GM19467 (cell line): ENCODE results near the gene SEPTIN8.

Source experiments
- ATAC-seq: cut with Tn5 transposase; IDR thresholded peaks from one replicate; pipeline ENCODE4 v1.9.1; 2021; ENCODE audit warnings: mild to moderate bottlenecking, moderate library complexity; ENCODE audit not compliant: unreplicated experiment

The SEPTIN8 gene

DNA sequence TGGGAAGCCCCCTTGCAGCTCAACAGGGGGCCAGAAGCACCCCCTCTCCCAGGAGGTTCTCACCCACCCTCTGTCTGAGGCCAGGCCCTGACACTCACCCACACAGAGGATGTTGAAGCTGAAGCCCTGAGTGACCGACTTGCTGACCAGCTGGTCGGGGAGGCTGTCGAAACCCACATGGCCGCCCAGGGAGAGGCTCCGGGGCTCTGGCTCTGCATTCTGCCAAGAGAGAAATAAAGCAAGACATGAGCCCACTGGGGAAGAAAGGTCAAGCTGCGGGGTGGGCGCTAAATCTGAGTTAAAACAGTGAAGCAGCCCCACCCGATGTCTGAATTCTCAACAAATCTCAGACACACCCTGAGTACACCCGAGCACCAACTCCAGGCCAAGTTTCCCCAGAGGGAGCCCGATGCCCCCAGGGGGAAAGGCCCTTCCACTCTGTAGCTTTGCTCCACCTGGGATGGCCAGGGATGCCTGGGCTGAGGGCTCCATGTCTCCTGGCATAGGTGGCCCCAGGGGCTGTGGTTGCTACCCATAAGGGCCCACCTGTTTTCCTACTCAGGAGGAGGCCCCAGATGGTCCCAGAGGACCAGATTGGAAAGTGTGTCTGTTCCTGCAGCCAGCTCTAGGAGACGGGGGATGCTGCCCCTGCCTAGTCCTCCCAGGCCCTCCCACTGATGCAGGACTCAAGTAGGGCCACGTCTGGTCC lies 11.6 kb downstream of the SEPTIN8 start:
- ATAC-seq: no peak

DNA sequence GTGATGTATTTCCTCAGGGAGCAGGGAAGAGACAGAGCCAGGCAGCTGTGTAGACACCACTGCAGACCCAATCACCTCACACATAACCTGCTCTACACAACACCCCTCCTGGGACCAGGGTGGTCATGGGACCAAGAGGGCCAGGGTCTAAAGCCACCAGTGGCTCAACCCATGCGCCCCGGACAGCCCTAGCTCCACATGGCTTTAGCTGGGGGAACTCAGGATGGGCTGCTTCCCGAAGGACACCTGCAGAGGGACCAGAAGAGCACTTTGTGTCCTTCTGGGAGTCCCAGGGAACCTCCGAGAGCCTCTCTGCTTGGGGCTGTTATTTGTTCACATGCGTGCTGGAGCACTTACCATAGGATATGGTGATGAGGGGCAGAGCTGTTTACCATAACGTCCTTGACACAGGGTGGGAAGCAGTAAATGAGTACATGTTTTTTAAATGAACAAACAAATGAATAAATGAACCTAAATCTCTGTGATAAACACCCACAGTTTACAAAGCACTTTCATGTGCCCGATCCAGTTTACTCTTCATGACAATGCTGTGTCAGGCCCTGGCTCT lies 12.3 kb downstream of the SEPTIN8 start:
- no peak for ATAC-seq

DNA sequence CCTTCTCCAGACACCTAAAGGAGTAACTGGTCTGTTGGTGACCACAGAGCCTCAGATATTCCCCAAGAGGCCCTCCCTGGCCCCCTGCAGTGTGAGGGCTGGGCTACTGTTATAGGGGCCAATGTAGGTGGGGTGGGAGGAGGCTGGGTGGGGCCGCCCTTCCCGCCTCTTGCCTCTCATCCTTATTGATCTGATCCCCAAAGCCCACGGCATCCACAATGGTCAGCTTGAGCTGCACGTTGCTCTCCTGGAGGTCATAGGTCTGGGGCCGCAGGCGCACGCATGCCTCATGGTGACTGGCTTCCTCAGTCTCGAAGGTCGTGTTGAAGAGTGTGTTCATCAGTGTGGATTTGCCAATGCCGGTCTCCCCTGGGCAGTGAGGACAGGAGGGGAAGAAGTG lies 13.0 kb downstream of the SEPTIN8 start:
- no peak for ATAC-seq

DNA sequence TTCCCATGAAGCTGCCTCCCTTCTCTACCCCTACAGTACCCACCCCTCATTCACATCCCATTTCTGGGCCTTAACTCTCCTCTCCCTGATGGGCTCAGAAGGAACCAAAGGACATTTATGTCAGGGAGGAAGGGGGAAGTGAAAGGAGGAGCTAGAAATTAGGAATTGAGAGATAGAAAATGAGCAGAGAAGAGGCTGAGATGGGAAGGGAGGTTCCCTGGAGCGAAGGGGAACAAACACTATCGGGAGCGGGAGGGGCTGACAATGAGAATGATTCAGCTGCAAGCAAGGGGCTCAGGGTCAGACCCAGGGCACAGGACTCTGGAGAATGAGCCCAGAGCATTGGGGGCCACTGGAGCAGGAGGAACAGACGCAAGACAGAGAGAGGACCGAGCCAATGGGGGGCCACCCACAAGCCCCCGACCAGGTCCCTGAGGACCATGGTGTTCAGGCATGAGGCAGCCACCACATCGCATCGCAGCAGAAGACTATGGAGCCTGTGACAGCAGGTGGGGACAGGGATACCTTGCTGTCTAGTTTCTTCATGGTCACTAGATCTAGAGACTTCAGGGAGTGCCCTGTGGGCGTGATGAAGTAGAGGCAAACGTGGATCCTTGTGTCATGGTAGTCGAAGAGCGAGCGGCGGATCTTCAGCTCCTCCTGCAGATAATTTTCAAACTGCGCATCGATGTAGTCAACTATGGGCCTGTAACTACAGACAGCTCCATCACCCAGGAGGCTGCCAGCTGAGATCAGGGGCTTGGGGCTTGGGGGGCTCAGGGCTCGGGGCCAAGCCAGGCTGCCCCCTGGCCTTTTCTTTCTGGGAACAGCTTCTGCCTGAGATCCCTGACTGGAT lies 13.6 kb downstream of the SEPTIN8 start:
- ATAC-seq: no peak

DNA sequence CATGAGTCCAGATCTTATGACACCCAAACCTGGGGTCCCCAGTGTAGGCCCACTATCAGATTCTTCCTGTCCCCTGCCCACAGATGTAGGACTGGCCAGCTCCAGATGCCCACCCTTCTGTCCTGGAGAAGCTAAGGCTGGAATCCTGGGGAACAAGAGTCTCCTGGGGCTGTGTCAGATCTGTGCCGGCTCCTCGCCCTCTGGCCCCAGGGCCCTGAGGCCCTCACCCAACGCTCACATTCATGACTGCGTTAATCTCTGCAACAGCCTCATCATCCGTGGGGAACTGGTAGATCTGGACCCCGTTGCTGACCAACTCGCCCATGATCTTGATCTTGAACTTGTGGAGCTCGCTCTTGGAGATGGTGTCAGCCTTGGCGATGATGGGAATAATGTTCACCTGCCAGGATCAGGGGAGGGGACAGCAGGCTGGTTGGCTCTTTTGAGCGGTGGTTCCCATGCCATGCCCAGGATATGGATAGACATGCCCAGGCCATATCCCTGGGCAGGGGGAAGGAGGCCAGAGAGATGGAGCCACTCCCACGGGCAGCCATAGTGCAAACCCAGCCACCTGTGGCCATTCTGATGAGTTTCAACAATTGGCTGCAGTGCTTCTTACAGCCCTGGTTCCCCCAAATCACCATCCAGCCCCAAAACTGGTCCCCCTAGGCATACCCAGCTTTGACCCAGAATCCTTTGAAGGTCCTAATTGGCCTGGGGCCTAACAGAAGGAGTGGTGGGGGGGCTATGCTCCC lies 14.6 kb downstream of the SEPTIN8 start:
- no peak for ATAC-seq

DNA sequence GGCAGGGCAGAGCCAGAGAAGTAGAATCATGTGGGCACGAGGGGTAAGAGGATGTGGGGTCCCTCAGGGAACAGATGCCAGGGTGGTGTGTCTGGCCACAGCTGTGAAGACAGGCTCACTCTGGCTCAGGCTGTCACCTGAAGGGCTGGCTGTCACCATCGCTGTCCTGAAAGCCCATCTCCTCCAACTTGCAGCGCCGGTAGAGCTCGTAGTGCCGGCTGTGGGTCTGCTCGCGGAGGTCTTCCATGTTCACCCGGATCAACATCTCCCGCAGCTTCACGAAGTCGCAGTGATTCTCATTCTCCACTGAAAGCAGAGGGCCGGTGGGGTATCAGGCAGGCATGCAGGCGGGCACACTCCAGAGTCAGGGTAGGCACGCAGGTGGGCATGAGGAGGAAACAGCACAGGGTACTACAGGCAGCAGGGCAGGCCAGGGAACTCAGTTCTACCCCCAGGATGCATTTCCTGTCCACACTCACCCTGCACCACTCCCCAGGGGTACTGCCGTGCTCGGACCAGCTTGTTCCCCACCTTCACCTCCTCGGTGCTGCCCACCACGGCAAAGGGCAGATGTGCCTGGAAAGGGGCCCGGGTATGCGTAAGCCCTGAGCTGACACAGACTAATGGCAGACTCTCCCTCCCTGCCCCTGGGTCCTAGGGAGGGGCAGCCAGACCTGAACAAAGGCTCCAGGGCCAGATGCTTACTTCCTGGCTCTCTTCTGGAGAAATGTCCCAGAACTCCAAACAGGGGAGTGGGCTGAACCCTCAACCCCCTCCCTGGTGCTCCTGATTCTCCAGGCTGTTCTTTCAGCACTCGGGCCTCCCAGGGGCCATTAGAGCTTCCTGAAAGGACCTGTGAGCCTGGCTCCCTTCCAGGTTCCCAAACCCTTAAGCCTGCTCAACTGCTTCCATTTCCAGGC lies 15.5 kb downstream of the SEPTIN8 start:
- ATAC-seq: no peak

DNA sequence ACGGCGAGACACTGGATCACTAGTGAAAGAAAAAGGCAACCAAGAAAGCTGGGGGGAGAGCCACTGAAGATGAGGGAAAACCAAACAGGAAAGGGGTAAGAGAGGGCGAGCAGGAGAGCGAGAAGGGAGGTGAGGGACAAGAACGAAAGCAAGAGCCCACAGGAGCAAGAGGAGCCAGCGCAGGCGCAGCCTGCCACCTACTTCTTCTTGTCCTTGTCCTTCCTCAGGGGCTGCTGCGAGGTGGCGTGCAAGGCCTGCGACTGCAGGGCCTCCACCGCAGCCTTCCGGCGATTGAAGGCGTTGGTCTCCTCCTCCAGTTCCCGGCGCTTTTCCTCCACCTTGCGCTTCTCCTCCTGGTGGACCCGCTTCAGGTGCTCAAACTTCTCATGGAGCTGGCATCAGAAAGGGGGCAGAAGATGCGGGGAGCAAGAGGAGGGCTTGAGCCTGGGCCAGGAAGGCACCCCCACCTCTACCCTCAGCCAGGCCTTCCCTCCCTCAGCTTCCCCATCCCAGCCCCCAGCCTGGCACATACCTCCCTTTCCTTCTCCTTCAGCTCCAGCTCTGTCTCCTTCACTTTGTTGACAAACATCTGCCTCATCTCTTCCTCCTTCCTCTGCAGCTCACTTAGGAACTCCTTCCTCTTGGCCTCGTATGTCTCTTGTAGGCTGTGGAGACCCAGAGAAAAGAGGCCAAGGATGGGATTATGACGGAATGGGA lies 16.3 kb downstream of the SEPTIN8 start:
- ATAC-seq: no peak

DNA sequence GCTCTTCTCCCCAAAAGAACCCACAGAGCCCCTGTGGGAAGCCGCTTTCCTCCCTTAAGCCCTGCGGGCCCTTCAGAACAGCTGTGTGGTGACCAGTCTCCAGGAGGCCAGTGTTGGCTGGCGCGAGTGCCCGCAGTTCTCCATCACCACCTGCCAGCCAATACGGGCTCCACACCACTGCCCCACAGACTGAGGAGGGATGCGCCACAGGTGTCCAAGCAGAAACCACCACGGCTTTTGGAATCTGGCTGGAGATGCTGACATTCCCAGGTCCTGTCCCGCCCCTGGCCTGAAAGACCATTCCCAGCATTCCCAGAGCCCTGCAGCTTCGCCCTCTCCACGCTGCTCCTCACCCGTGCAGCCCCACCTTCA lies 17.0 kb downstream of the SEPTIN8 start:
- no peak for ATAC-seq

DNA sequence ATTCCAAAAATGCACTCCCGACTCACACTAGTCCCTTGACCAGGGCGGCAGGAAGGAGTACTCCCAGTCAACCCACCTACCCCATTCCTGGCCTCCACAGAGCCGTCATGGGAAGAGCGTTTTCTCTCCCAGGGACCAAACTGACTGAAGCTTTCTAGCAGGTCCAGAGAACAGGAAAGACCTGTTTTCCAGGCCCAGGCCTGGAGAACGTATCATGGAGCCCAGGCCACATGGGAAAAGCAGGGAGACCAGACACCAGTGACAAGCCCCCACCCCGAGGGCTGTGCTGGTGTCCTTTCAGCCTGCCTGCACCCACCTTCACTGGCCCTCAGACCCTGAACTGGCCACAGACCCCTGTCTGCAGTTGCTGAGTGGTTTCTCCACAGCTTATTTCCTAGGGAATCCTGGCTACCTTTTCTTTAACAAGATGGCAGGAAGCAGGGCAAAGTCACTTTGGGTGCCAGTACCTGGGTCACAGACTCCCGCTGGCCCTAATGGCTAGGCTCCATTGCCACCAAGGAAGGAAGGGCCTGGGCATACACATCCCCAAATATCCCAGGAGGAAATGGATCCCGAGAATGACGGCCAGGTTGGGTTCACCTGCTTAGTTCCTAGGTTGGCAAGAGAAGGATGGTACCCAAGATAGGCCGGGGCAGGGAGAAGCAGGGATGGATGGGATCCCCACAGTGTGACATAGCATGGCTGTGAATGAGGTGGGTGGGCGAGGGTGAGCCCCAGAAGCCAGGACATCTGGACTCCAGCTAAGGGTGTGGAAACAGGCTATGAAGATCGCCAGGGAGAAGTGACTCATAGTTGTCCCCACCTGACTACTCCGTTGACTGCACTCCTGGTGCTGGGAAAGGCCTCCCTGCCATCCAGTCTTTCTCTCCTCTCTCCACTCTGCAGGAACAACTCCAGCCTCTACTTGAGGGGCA lies 17.7 kb downstream of the SEPTIN8 start:
- ATAC-seq: no peak

DNA sequence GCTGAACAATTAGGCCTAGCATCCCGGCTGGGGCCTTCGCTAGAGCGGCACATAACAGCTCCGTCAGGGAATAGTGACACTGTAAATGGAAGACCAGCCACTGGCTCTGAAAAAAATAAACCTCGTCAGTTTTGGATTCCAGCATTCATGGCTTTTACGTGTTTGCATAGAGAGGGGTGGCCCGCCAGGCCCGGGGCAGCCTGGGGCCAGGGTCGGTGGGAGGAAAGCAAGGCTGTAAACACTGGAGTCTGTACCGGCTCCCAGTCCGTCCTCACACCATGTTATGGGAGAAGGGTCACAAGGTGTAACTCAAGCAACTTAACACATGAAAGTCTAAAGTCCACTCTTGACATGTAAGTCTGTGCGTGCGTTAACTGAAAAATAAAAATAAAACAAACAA lies 18.6 kb downstream of the SEPTIN8 start:
- no peak for ATAC-seq

DNA sequence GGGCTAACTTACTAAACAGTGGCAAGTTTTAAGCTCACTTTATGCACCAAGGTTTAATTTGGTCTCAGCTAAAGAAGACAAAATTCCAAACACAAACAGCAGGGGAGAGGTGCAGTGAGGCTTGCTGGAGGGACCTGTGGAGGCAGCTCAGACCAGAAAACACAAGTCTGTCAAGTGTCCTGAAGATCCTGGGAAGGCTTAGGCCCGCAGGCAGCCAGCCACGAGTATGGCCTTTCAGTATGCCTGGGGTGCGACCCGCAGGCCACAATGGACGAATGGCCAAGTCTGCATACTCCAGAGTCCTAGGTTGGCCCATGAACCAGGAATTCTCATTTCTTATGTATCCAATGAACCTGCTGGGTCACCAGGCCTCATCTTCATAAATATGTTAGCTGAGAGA lies 20.5 kb downstream of the SEPTIN8 start:
- no peak for ATAC-seq

DNA sequence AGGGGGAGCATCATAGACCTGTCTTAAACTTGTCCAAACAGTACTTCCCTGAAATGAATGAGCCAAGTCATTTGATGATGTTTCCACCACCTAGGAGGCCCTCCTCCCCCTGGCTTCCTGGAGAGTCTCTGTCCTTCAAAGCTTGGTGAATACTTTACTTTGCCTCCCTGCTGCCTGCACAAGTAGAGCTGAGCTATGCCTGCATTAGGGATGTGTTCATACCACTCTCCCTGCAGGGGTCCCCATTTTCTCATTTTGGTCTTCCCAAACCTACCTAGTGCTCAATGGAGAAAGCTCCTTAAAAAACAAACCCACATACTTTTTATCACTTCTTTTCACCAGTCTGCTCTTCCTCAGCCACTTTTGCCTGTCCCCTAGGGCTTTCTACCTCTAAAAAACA lies 22.1 kb downstream of the SEPTIN8 start:
- ATAC-seq: no peak

DNA sequence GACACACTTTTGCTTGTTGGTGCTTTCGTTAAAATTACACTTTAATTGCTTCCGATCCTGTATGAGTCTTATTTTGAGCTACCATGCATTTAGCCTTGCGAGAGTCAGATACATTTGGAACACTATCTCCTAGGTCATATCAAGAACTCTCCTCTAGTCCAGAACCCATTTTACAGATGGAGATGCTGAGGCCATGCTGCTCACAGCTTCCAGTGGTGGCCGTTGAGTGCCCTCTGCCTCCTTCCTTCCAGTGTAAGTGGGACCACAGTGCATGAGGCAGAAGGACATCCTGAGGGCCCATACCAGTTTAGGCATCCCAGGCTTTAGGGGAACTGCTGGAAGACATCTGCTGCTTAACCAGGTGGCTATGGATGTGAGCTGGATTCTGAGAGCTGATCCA lies 22.9 kb downstream of the SEPTIN8 start:
- no peak for ATAC-seq

DNA sequence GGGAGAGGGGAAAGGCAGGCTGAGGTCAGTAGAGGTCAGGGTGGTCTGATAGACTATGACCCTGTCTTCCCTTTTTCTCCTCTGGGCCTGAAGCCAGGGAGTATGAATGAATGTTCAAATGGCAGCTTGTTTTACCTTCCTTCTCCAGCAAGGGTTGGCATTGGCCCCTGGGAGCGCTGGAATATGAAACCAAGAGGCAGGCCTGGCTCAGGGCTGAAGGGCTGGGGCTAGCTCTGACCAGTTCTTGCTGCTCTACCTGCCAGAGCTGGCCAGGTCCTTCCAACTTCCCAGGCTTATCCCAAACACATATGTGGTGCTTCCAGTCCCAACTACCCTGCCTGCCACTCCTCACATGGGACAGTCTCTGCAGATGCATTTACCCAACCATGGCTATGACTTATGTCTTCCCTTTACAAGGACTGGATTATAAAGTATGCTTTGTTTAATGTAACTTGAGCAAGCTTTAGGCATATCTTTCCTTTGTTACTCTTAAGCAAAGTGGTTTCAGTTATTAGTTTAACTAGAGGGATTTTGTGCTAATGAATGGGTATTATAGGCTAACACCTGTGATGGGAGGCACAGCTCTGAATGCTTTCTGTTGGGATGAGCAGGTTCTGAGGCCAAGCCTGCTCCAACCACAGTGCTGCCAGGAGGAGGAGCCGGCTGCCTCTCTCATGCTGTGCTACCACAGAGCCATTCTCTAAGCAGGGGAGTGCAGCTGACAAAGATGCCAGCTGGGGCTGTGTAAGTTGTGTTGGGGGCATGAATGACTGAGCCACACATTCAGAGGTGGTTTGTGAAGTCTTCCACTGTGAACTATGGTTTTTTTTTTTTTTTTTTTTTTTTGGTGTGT lies 23.7 kb downstream of the SEPTIN8 start:
- no peak for ATAC-seq

DNA sequence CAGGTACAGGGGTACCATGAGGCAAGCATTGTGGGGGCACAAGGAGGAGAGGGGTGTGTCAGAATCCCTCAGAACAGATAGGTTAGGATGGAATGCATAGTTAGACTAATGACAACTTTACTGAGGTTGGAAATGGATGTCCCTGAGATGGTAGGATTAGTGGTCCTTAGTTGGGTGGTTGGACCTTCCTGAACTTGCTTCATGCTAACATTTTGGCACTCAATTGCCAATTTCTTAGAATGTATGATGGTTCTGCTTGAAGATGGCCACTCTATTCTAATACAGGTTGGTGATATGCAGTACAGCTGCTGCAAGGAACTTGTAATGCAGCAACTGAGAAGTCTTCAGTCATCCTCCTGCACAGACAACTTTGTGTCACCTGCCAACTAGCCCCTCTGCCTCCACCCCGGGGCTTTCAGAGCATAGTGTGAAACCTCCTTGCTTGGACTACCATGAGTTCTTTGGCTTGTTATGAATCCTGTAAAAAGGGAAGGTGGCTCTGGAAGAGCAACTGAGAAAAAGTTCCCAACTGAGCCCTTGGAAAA lies 24.4 kb downstream of the SEPTIN8 start:
- no peak for ATAC-seq

DNA sequence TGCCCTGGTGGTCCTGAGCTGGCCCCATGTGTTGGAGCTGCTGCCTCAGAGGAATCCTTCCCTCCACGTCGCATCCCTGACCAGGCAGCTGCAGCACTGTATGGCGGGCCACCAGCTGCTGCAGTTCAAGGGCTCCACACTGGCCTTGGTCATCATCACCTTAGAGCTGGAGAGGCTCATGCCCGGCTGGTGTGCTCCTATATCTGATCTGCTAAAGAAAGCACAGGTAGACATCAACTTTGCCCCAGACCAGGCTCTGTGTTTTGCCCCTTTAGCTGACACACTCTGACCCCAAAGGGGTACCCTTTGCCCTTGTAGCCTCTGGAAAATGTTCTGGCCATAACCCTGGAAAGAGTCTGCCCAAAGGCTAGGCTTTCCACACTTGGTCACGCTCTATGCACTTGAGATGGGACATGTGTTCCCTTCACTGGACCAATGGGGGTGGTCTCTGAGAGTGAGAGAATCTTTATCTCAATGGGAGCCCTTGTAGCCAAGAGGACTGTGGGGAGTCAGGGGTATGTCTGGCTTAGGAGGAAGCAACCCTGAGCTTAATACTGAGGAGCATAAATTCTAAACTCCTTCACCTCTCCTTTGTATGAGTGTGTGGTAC lies 25.0 kb downstream of the SEPTIN8 start:
- ATAC-seq: no peak

DNA sequence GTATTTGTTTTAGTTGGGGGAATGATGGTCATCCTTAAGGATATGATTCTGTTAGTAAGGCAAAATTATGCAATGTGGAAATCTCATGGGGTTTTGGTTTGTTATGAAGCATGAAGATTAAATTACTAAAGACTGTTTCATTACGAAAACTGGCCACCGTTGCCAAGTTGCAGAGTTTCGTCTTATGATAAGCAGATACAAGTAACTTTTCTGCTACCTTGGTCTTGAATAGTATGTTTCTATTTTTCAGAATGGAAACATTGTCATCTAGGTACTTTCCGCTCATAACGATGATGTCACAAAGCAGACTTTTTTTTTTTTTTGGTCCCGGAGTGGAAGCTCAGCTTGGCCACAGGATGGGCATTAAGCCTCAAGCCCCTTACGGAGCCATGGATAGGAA lies 25.6 kb downstream of the SEPTIN8 start:
- ATAC-seq: no peak
